Right atrium auricular region (tissue), 2 donors: ENCODE results near the gene P3H1. TPM values are rescaled to one million over a fixed set of nuclear protein-coding genes. Genes with fewer than 3 reads are reported as not detected.

ENCODE experiments used
- DNase-seq: peaks from one replicate; pipeline ENCODE4 v3.0.0-alpha.2; 2019; ENCODE audit warnings: low spot score
- H3K27ac ChIP-seq, 2 donors: fragments of 200-600 bp; sonication (generic); 1 replicate in 1 of 2; 2 replicates in 1 of 2; pipeline ENCODE4 v1.5.1; 2016 to 2019
- H3K27me3 ChIP-seq, 2 donors: fragments of 200-600 bp; sonication (generic); one replicate each; pipeline versions ENCODE4 v1.5.1 to v1.6.0; 2017 to 2019
- H3K36me3 ChIP-seq: fragments of 200-600 bp; sonication (generic); one replicate; pipeline ENCODE4 v1.5.1; 2016
- H3K4me1 ChIP-seq, 2 donors: fragments of 200-600 bp; sonication (generic); one replicate each; pipeline versions ENCODE4 v1.5.1 to v1.6.0; 2017 to 2019
- H3K4me3 ChIP-seq, 2 donors: fragments of 200-600 bp; sonication (generic); 1 replicate in 1 of 2; 2 replicates in 1 of 2; pipeline ENCODE4 v1.5.1; 2017 to 2019; ENCODE audit warnings: mild to moderate bottlenecking in 1 of 2, moderate library complexity in 1 of 2
- H3K9me3 ChIP-seq, 2 donors: fragments of 200-600 bp; sonication (generic); one replicate each; pipeline ENCODE4 v1.5.1; 2019
- CTCF ChIP-seq, 2 donors: fragments of 200-600 bp; sonication (generic); IDR thresholded peaks; one replicate each; pipeline ENCODE4 v1.5.1; 2019; ENCODE audit warnings: antibody characterized with exemption in 2 of 2
- total RNA-seq, 2 donors: library from RNA; depleted of rRNA; stranded (reverse); fragments of >200 nt; gene quantifications; one replicate each; pipeline ENCODE4 v1.1.0, GENCODE V29; 2016

The P3H1 gene
- total RNA-seq, 2 donors from 2014 or later: 11.3 to 15.6 TPM

DNA sequence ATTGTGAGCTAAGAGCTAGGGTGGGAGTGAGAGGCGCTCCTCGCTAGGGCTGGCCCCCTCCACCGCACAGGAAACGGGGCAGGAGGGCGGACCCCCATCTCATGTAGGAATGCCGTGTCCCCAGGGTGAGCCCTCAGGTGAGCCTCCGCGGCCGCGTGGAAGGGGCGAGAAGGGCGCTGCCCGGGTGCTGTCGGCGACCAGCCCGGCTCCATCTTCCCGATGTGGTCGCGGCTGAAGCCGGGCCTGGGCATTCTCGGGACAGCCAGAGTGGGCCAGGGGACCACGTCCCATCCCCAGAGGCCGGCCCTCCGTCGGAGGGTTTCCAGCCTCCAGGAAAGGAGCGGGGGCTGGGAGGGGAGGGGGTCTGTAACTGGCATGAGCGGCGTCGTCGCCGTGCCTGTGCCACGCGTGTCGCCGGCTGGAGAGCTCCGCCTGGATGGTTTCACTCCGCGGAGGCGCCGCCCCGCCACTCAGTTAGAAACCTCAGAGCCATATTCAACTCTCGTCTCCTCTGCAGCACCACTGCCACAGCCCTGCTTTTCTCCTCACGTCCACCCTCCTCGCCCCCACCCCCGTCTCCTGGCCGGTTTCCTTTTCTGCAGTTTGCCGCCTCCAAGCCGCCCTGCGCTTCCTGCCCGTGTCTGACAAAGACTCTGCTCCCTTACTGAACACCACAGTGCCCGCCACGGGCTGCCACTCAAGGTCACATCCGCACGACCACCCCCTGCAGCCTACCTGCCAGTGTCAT, 18.3 kb upstream of the P3H1 start, which contains the start of gene TMEM269:
TMEM269 (plus strand) TSS at position 46 of the 748 bp plus-strand sequence. CDS start 4,903 bp downstream, outside the sequence.
- H3K36me3 ChIP-seq: no peaks in the 10 kb centered on the region
- no peaks in the 10 kb centered on the region for H3K27me3 ChIP-seq
- TF ChIP-seq CTCF (IDR thresholded peaks at IDR 0.05): no peak
- peaks cover 0 to 8% of the 10 kb centered on the region in 2 donors for H3K4me1 ChIP-seq
- H3K9me3 ChIP-seq: no peaks in the 10 kb centered on the region
- peak within 1 kb of the TSS; percentile 17 to 53 for H3K4me3 ChIP-seq
- no peak for DNase-seq
- H3K27ac ChIP-seq: no peak within 1 kb of the TSS

DNA sequence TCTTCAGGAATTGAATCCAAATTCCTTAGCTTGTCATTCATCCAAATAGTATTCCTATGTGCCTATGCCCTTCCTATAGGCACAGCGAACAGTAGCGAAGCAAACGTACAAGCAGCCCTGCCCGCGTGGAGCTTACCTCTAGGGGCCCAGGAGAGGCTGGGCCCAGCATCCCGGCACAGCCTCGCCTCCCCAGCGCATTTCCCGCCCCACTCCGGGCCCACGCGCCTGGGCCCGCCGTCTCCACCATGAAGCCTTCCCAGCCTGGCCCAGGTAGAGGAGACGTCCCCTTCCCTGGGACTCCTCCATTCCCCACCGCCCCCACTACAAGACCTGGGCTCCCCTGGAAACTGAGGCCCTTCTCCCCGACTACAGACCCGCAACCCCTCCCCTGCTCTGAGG, 17.7 kb upstream of the P3H1 start:
- peak overlapping the region in 1 of 2 donors; percentile 53 for H3K4me3 ChIP-seq
- no peaks in the 10 kb centered on the region for H3K27me3 ChIP-seq
- H3K4me1 ChIP-seq: peaks cover 0 to 8% of the 10 kb centered on the region in 2 donors
- no peaks in the 10 kb centered on the region for H3K36me3 ChIP-seq
- TF ChIP-seq CTCF (IDR thresholded peaks at IDR 0.05): no peak
- no peak for DNase-seq
- no peaks in the 10 kb centered on the region for H3K9me3 ChIP-seq
- no peak overlapping the region for H3K27ac ChIP-seq

DNA sequence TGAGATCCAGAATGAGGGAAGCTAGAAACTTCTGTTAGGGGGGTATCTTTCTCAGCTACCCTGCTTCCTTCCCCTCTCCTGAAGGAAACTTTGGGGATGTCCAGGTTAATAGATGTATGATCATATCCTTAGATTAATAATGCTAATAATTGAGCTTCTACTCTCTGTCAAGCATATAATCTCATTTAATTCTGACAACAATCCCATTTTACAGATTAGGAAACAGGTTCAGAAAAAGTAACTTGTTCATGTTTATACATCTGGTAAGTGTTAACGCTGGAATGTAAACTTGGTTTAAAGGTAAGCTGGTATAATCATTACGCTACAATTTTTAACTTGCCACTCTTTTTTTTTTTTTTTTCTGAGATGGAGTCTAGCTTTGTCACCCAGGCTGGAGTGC, 16.3 kb upstream of the P3H1 start:
- Histone ChIP-seq H3K27ac (no peak overlapping the region), H3K27me3 (no peaks in the 10 kb centered on the region)
- no peak for TF ChIP-seq CTCF (IDR thresholded peaks at IDR 0.05)

DNA sequence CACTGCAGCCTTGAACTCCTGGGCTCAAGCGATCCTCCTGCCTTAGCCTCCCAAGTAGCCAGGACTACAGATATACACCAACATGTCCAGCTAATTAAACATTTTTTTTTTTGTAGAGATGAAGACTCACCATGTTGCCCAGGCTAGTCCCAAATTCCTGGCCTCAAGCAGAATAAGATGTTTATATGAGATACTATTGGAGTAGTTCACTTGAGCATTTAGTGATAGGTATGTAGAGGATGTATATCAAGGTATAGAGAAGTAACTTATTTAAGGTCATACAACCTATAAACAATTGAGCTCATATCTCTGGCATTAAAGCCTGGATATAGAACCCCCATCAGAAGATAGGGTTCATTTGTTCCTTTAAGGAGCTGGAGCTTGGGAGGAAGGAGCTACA, 13.3 kb upstream of the P3H1 start:
- no peak for TF ChIP-seq CTCF (IDR thresholded peaks at IDR 0.05)
- no peak overlapping the region for H3K27ac ChIP-seq

More for the DNA sequence above, 16.3 kb upstream of the P3H1 start:
- no peaks in the 10 kb centered on the region for H3K9me3 ChIP-seq
- no peak for DNase-seq
- peaks cover 0 to 8% of the 10 kb centered on the region in 2 donors for H3K4me1 ChIP-seq
- no peaks in the 10 kb centered on the region for H3K36me3 ChIP-seq
- no peak overlapping the region for H3K4me3 ChIP-seq

DNA sequence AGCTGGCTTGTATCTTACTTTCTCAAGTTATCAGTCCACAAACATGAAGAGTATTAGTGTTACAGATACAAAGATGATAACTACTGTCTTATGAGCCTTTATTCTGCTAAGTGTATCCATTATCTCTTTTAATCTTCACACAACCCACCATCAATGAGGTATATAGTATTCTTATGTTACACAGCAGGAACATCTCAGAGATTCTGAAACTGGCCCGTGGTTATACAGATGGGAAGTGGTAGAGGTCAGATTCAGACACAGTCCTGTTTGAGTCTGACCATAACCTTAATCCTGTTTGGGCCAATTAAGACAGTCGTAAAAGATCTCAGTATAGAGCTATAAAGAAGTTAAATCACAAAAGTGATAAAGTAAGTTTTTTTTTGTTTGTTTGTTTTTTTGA, 12.9 kb upstream of the P3H1 start:
- DNase-seq: no peak
- Histone ChIP-seq H3K27ac (no peak overlapping the region), H3K36me3 (peaks cover 31% of the 10 kb centered on the region), H3K27me3 (no peaks in the 10 kb centered on the region), H3K9me3 (no peaks in the 10 kb centered on the region), H3K4me3 (no peak overlapping the region), H3K4me1 (peaks cover 0 to under 1% of the 10 kb centered on the region in 2 donors)
- TF ChIP-seq CTCF (IDR thresholded peaks at IDR 0.05): no peak

More for the DNA sequence above, 13.3 kb upstream of the P3H1 start:
- Histone ChIP-seq H3K4me1 (peaks cover 0 to 5% of the 10 kb centered on the region in 2 donors), H3K4me3 (no peak overlapping the region), H3K27me3 (no peaks in the 10 kb centered on the region), H3K36me3 (peaks cover 27% of the 10 kb centered on the region), H3K9me3 (no peaks in the 10 kb centered on the region)
- no peak for DNase-seq
